ENCODE results near the gene RIT2. TPM values are rescaled to one million over a fixed set of nuclear protein-coding genes. Genes with fewer than 3 reads are reported as not detected.

RIT2 gene
- total RNA-seq, 2 experiments from 2014 or later, result not detected

GRCh38 chr18:42734520-42734919 lies 381.0 kb downstream of the RIT2 start:
- Mint-ChIP-seq H3K27ac (no peak overlapping the region), H3K27me3 (no peaks in the 10 kb centered on the region), H3K9me3 (peaks cover 5% of the 10 kb centered on the region), H3K36me3 (no peaks in the 10 kb centered on the region), H3K4me3 (no peak overlapping the region), H3K4me1 (no peaks in the 10 kb centered on the region)
- DNase-seq, result no peak

- Mint-ChIP-seq H3K4me3 (no peak overlapping the region), H3K9me3 (peaks cover 11% of the 10 kb centered on the region), H3K36me3 (no peaks in the 10 kb centered on the region), H3K4me1 (no peaks in the 10 kb centered on the region), H3K27me3 (no peaks in the 10 kb centered on the region), H3K27ac (no peak overlapping the region)
- DNase-seq, result no peak
Measured at GRCh38 chr18:42730272-42730671, 385.2 kb downstream of the RIT2 start.

GRCh38 chr18:42719221-42719620 lies 396.3 kb downstream of the RIT2 start:
- Mint-ChIP-seq H3K9me3 (peaks cover 4% of the 10 kb centered on the region), H3K4me3 (no peak overlapping the region), H3K27me3 (no peaks in the 10 kb centered on the region)

GRCh38 chr18:42712065-42712464 lies 403.4 kb downstream of the RIT2 start:
- H3K4me3 Mint-ChIP-seq, result no peak overlapping the region
- no peak for DNase-seq
- H3K4me1 Mint-ChIP-seq, result no peaks in the 10 kb centered on the region
- H3K9me3 Mint-ChIP-seq, result peaks cover 3% of the 10 kb centered on the region
- H3K27me3 Mint-ChIP-seq, result no peaks in the 10 kb centered on the region
- no peak overlapping the region for H3K27ac Mint-ChIP-seq
- H3K36me3 Mint-ChIP-seq, result no peaks in the 10 kb centered on the region

More at GRCh38 chr18:42719221-42719620, 396.3 kb downstream of the RIT2 start:
- H3K36me3 Mint-ChIP-seq, result no peaks in the 10 kb centered on the region
- H3K27ac Mint-ChIP-seq, result no peak overlapping the region
- H3K4me1 Mint-ChIP-seq, result no peaks in the 10 kb centered on the region
- DNase-seq, result no peak

- no peaks in the 10 kb centered on the region for H3K9me3 Mint-ChIP-seq
- no peaks in the 10 kb centered on the region for H3K27me3 Mint-ChIP-seq
- no peak overlapping the region for H3K4me3 Mint-ChIP-seq
- H3K4me1 Mint-ChIP-seq, result no peaks in the 10 kb centered on the region
- DNase-seq, result no peak
- H3K27ac Mint-ChIP-seq, result no peak overlapping the region
- no peaks in the 10 kb centered on the region for H3K36me3 Mint-ChIP-seq
Measured at GRCh38 chr18:42707080-42707479, 408.4 kb downstream of the RIT2 start.

GRCh38 chr18:42706618-42707017 lies 408.9 kb downstream of the RIT2 start:
- Mint-ChIP-seq H3K36me3 (no peaks in the 10 kb centered on the region), H3K27ac (no peak overlapping the region), H3K4me1 (no peaks in the 10 kb centered on the region), H3K9me3 (no peaks in the 10 kb centered on the region), H3K27me3 (no peaks in the 10 kb centered on the region), H3K4me3 (no peak overlapping the region)
- no peak for DNase-seq

GRCh38 chr18:42706029-42706608 lies 409.4 kb downstream of the RIT2 start:
- Mint-ChIP-seq H3K4me1 (no peaks in the 10 kb centered on the region), H3K27me3 (no peaks in the 10 kb centered on the region), H3K27ac (no peak overlapping the region), H3K9me3 (no peaks in the 10 kb centered on the region), H3K36me3 (no peaks in the 10 kb centered on the region), H3K4me3 (no peak overlapping the region)
- no peak for DNase-seq

Other genes with a start within 250 kb of the RIT2 start
- not detected for gene SYT4, start 161.8 kb upstream of the RIT2 start, total RNA-seq